Measurements from ENCODE around the gene TAF15. TPM values are rescaled to one million over a fixed set of nuclear protein-coding genes. Genes with fewer than 3 reads are reported as not detected.

TAF15 gene
- total RNA-seq: 100 to 1,000 TPM; 333 to 366 TPM

DNA sequence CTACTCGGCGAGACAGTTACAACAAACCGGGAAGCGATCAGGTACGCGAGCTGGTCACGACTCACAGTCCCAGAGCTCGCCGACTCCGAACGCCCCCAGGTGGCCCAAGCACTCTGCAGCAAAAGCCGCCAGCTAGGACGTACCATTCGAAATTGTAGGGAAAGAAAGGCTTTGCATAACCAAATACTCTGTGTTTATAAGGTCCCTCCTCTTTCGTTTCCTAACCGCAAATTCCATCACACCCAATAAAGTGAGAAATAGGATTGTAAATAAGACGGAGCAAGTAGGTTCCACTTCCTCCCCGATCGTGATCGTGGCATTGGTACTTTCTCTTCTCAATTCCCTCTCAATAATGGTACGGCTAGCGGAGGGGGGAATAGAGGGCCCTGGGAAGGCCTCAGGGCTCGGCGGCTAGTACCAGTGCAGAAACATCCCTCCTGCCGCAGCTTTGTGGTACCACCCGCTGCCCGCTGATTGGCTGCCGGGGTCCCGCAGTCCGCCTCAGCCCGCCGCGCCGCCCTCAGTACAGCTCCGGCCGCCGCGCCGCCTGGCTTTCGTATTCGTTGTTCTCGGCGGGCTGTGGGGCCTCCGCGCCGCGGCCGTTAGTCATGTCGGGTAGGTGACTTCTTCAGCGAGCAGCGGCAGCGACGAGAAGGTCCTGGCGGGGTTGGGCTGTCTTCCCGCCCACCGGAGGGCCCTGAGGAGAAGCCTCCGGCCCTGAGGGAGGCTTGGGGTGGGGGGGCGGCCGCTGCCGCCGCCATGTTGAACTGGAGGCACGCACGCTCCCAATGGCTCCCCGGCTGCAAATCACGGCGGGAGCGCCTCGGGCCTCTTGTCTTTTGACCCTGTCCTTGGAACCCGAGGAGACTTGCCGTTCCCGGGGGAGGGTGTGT lies at the start of gene TAF15:
Gene TAF15, plus strand, starts transcription at position 523 of the 893 bp plus-strand sequence. Its CDS starts 86 bp downstream, at position 609.
- DNase-seq: peak; percentile 98
- peak; percentile 92 for ATAC-seq
- no peaks in the 10 kb centered on the region for H3K9me3 Mint-ChIP-seq (ENCODE audit: low read depth)
- peaks cover 62% of the 10 kb centered on the region for H3K4me1 Mint-ChIP-seq
- H3K27ac Mint-ChIP-seq: peak within 1 kb of the TSS; percentile 93
- peak within 1 kb of the TSS; percentile 92 for H3K4me3 Mint-ChIP-seq
- H3K27me3 Mint-ChIP-seq: no peaks in the 10 kb centered on the region
- CTCF ChIA-PET: interaction anchor here (0.8 to 11.7 kb wide), 19 partner anchors 9 to 275 kb away, joined by 3 to 368 read pairs (median 4); partner anchors contain the start of genes C17orf50, CCL5 and MMP28
- H3K36me3 Mint-ChIP-seq: peaks cover 23% of the 10 kb centered on the region

DNA sequence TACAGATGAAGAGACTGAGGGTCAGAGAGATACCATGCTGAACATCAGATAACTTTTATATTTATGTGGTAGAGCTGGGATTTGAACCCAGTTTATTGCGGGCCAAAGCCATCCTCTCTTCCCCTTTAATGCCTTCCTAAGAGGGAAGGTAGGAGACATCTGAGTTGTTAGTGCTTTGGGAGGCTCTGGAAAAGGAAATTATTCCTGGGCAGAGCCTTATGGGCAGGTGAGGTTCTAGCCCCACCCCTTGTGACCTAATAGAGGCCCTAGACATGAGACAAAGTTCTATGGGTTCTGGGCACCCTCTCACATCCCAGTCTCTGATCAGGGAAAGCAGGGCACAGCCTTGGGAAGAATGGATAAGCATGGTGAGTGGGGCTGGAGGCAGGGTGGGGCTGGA lies 48.7 kb upstream of the TAF15 start, which contains the start of gene C17orf50:
Gene C17orf50, plus strand, starts transcription at position 301 of the 400 bp plus-strand sequence. Its CDS starts 55 bp downstream, at position 356.
- Mint-ChIP-seq H3K9me3 (ENCODE audit: low read depth) (no peaks in the 10 kb centered on the region), H3K36me3 (no peaks in the 10 kb centered on the region), H3K4me3 (no peak within 1 kb of the TSS), H3K27ac (no peak within 1 kb of the TSS), H3K4me1 (peaks cover 12% of the 10 kb centered on the region), H3K27me3 (no peaks in the 10 kb centered on the region)
- ATAC-seq: no peak
- CTCF ChIA-PET: interaction anchor here (2.9 to 12.5 kb wide), 3 partner anchors 13 to 48 kb away, joined by 13 to 368 read pairs (median 106); partner anchors contain the start of genes MMP28 and TAF15
- no peak for DNase-seq

GRCh38 chr17:35761601-35762000 lies 47.7 kb upstream of the TAF15 start:
- no peaks in the 10 kb centered on the region for H3K36me3 Mint-ChIP-seq
- no peaks in the 10 kb centered on the region for H3K27me3 Mint-ChIP-seq
- DNase-seq: no peak
- no peak overlapping the region for H3K27ac Mint-ChIP-seq
- ATAC-seq: no peak
- H3K9me3 Mint-ChIP-seq (ENCODE audit: low read depth): no peaks in the 10 kb centered on the region
- H3K4me3 Mint-ChIP-seq: no peak overlapping the region
- CTCF ChIA-PET: interaction anchor here (2.9 to 12.5 kb wide), 3 partner anchors 14 to 47 kb away, joined by 13 to 368 read pairs (median 106); partner anchors contain the start of genes MMP28 and TAF15
- H3K4me1 Mint-ChIP-seq: peaks cover 13% of the 10 kb centered on the region

DNA sequence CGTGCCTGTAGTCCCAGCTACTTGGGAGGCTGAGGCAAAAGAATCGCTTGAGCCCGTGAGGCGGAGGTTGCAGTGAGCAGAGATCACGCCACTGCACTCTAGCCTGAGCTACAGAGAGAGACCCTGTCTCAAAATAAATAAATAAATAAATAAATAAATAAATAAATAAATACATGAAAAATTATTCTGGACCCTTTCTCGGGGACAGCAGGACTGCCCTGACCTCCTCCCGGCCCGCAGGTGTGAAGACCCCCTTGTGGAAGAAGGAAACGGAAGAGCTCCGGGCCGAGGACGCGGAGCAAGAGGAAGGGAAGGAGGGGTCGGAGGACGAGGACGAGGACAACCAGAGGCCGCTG lies 45.5 kb upstream of the TAF15 start:
- H3K27ac Mint-ChIP-seq: no peak overlapping the region
- peaks cover 13% of the 10 kb centered on the region for H3K4me1 Mint-ChIP-seq
- H3K36me3 Mint-ChIP-seq: no peaks in the 10 kb centered on the region
- ATAC-seq: no peak
- peaks cover 3% of the 10 kb centered on the region for H3K27me3 Mint-ChIP-seq
- no peaks in the 10 kb centered on the region for H3K9me3 Mint-ChIP-seq (ENCODE audit: low read depth)
- H3K4me3 Mint-ChIP-seq: peak overlapping the region; percentile 76
- DNase-seq: no peak
- CTCF ChIA-PET: interaction anchor here (0.6 to 12.5 kb wide), 81 partner anchors 8 to 719 kb away, joined by 3 to 368 read pairs (median 4); partner anchors contain the start of genes CCL4L2, CCL5, GAS2L2 and MMP28

GRCh38 chr17:35764123-35764991 lies 44.9 kb upstream of the TAF15 start:
- Mint-ChIP-seq H3K27ac (peak overlapping the region; percentile 54), H3K4me3 (peak overlapping the region; percentile 76), H3K4me1 (peaks cover 13% of the 10 kb centered on the region), H3K27me3 (peaks cover 3% of the 10 kb centered on the region), H3K36me3 (no peaks in the 10 kb centered on the region), H3K9me3 (ENCODE audit: low read depth) (no peaks in the 10 kb centered on the region)
- CTCF ChIA-PET: interaction anchor here (0.6 to 12.5 kb wide), 83 partner anchors 8 to 719 kb away, joined by 3 to 368 read pairs (median 4); partner anchors contain the start of genes CCL4L2, CCL5, GAS2L2 and MMP28
- peak; percentile 90 for DNase-seq
- ATAC-seq: peak; percentile 94

DNA sequence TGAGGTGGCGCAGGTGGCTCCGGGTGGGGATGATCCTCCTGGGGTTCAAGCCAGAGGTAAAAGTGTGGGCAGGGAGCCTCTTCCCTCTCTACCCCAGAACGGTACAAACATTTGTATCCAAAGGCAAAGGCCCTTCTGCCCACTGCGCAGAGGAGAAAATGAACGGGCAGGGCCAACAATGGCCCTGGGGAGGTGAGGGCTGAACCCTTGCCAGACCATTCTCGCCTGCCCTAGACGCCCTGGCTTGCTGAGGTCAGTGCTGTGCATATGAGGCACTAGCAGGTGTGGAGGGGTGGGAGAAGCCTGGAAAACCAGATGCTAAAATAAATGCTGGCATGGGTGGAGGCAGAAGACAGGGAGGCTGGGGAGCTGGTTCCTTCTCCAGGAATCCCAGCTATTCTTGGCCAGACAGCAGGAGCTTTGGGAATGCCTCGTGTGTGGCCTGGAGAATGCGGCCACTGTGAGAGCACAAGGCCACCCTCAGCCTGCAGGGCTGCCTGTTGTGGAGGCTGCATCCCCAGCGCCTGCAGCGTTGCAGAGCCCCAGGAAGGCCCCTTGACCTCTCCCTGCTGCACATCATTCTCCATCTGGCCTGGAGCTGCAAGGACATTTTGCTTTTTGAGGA lies 44.1 kb upstream of the TAF15 start:
- peaks cover 13% of the 10 kb centered on the region for H3K4me1 Mint-ChIP-seq
- H3K9me3 Mint-ChIP-seq (ENCODE audit: low read depth): no peaks in the 10 kb centered on the region
- no peak overlapping the region for H3K27ac Mint-ChIP-seq
- no peak for ATAC-seq
- H3K36me3 Mint-ChIP-seq: no peaks in the 10 kb centered on the region
- DNase-seq: no peak
- peak overlapping the region; percentile 76 for H3K4me3 Mint-ChIP-seq
- CTCF ChIA-PET: interaction anchor here (0.8 to 12.5 kb wide), 24 partner anchors 12 to 638 kb away, joined by 3 to 368 read pairs (median 7); partner anchors contain the start of genes GAS2L2, MMP28 and TAF15
- peaks cover 3% of the 10 kb centered on the region for H3K27me3 Mint-ChIP-seq

DNA sequence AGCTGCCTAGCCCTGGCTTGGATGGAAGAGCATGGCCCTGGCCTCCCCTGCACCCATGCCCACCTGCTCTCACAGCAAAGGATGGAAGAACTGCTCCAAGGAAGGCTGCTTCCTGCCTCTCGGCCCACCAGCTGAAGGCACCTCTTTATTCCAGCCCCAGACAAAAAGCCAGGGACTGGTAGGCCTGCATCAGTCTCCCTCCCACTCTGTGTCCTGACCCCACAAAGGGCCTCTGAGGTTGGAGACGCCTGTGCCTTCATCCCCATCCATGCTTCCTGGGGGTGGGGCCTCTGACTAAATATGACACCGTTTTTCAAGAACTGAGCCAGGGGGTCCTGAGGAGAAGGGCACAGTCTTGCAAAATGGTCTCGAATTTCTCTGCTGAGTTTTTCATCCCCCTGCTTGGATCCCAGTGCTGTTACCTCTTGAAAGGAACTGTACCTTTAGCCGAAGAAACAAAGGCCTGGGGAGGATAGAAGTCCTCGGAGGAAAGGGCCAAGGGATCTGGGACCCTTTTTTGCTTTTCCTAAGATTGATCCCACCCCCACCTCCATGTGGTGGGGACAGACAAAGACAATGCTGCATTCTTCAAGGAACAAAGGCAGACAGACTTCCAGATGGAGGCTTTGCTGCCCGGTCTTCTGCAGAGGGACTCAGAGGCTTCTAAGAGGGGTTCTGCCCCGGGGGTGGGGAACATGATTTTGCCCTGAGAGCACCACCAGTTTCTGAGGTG lies 43.4 kb upstream of the TAF15 start:
- Mint-ChIP-seq H3K36me3 (no peaks in the 10 kb centered on the region), H3K9me3 (ENCODE audit: low read depth) (no peaks in the 10 kb centered on the region), H3K4me1 (peaks cover 13% of the 10 kb centered on the region), H3K27ac (no peak overlapping the region), H3K27me3 (peaks cover 3% of the 10 kb centered on the region), H3K4me3 (no peak overlapping the region)
- CTCF ChIA-PET: interaction anchor here (0.8 to 12.5 kb wide), 10 partner anchors 15 to 638 kb away, joined by 3 to 368 read pairs (median 18); partner anchors contain the start of genes GAS2L2, MMP28 and TAF15
- ATAC-seq (no peak), DNase-seq (no peak)

DNA sequence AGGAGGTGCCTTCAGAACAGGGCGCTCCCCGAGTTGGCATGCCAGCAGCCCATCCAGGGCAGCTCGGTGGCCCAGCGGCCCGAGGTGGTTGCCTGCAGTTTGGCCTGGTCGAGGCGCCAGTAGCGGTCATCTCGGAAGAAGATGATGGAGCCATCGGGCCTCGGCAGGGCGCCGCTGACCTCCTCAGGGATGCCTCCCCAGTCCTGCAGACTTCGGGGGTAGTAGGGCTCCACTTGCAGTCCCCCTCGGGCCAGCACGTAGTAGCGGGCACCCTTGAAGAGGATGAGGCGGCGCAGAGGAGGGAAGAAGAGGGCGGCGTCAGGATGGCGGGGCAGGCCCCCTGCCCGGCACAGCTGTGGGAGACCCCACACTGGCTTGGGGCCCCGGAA lies 42.8 kb upstream of the TAF15 start:
- Mint-ChIP-seq H3K36me3 (no peaks in the 10 kb centered on the region), H3K27me3 (peaks cover 3% of the 10 kb centered on the region), H3K4me3 (no peak overlapping the region), H3K27ac (no peak overlapping the region), H3K4me1 (peaks cover 13% of the 10 kb centered on the region), H3K9me3 (ENCODE audit: low read depth) (no peaks in the 10 kb centered on the region)
- ATAC-seq: no peak
- CTCF ChIA-PET: interaction anchor here (0.8 to 12.5 kb wide), 9 partner anchors 11 to 187 kb away, joined by 3 to 368 read pairs (median 5); partner anchors contain the start of genes GAS2L2, MMP28, PEX12 and TAF15
- DNase-seq: no peak

- Mint-ChIP-seq H3K27ac (no peak overlapping the region), H3K9me3 (ENCODE audit: low read depth) (no peaks in the 10 kb centered on the region), H3K27me3 (peaks cover 7% of the 10 kb centered on the region), H3K36me3 (no peaks in the 10 kb centered on the region), H3K4me3 (no peak overlapping the region), H3K4me1 (peaks cover 13% of the 10 kb centered on the region)
- DNase-seq (no peak), ATAC-seq (no peak)
- CTCF ChIA-PET: interaction anchor here (0.7 to 12.5 kb wide), 11 partner anchors 10 to 188 kb away, joined by 3 to 368 read pairs (median 5); partner anchors contain the start of genes GAS2L2, MMP28, PEX12 and TAF15
Observed at GRCh38 chr17:35766903-35767510, 42.3 kb upstream of the TAF15 start.

- no peaks in the 10 kb centered on the region for H3K36me3 Mint-ChIP-seq
- DNase-seq: no peak
- CTCF ChIA-PET: interaction anchor here (1.1 to 12.5 kb wide), 3 partner anchors 40 to 456 kb away, joined by 3 to 368 read pairs (median 3); partner anchors contain the start of gene TAF15
Observed at GRCh38 chr17:35768797-35769196, 40.5 kb upstream of the TAF15 start.

GRCh38 chr17:35769895-35770486 lies 39.3 kb upstream of the TAF15 start:
- no peak for DNase-seq
- Mint-ChIP-seq H3K27me3 (peaks cover 26% of the 10 kb centered on the region), H3K9me3 (ENCODE audit: low read depth) (no peaks in the 10 kb centered on the region), H3K4me1 (peaks cover 5% of the 10 kb centered on the region), H3K4me3 (no peak overlapping the region), H3K36me3 (no peaks in the 10 kb centered on the region), H3K27ac (no peak overlapping the region)
- no peak for ATAC-seq
- CTCF ChIA-PET: interaction anchor here (2.1 to 12.5 kb wide), 2 partner anchors 12 to 39 kb away, joined by 5 to 368 read pairs; partner anchors contain the start of gene TAF15

More at GRCh38 chr17:35768797-35769196, 40.5 kb upstream of the TAF15 start:
- no peak overlapping the region for H3K27ac Mint-ChIP-seq
- ATAC-seq: no peak
- peaks cover 22% of the 10 kb centered on the region for H3K27me3 Mint-ChIP-seq
- H3K4me1 Mint-ChIP-seq: peaks cover 12% of the 10 kb centered on the region
- H3K4me3 Mint-ChIP-seq: no peak overlapping the region
- H3K9me3 Mint-ChIP-seq (ENCODE audit: low read depth): no peaks in the 10 kb centered on the region

Data from activated CD8-positive, alpha-beta memory T cell treated with anti-CD3 and anti-CD28 coated beads, Interleukin-2, amount 10 ng/mL, durations not matched to agents 7 days and 5 days (primary cell).